Fibroblast of skin of abdomen (primary cell): ENCODE results near the gene E2F1.

Experiments used
- DNase-seq: peaks from one replicate; pipeline ENCODE4 v3.0.0-alpha.2; 2013

The E2F1 gene

DNA sequence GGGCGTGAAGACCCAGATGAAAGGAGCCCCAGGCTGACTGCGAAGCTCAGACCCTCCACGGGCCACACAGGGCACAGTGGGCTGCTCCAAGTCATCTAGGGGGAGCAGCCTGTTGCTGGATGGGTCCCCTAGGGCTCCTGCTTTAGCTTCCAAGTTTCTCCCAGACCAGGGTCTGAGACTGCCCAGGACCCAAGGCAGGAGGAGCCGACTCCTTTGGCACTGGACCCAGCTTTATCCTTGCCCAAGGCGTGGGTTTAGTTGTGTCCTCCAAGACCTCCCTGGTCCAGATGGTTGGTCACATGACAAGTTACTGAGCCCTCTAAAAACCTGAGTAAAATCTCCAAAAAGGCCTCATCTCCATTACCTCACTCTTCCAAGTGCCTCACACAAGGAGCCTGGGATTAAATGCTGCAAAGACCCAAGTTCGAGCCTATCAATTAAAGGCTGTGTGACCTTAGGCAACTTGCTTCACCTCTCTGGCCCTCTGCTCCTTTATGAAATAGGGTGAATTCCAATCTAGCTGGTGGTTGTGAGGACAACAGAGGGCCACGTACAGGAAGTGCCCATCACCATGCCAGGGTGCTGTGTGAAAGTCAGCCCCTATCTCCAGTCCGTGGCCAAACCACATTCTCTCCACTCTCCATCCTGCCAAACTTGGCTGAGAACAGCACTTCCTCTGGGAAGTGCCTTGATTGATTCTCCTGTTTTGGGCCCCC is 14.5 kb downstream of the E2F1 start:
- DNase-seq = no peak

DNA sequence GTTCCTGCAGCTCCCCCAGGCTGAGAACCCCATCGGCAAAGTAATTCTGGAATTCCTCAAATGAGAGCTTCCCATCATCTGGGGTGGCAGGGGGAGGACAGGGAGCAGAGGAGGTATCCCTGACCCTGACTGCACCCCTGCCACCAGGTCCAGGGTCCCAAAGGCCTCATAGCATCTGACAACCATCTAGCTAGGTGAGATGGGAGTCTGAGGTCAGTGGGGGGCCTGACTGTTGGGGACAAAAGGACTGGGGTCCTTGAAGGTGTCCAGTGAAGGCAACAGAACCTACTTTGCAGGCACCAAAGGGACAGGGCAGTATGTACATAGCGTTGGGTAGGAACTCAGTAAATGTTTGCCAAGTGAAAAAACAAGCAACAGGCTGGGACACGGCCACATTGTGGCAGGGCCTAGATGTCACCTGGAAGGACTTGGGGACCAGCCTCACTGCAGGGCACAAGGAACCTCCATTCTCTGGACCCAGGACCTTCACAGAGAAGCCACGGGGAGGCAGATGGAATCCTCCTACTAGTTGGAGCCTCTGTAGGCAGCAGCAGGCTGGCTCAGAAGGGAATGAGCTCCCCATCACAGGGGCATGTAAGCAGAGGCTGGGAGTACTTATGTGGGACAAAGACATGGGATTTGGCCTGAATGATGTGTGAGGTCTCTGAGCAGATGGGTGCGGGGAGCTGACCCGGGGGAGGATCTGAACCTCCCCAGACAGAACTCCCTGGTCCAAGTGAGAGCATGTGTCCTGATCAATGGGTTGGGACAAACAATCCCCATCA is 15.3 kb downstream of the E2F1 start:
- DNase-seq = no peak

DNA sequence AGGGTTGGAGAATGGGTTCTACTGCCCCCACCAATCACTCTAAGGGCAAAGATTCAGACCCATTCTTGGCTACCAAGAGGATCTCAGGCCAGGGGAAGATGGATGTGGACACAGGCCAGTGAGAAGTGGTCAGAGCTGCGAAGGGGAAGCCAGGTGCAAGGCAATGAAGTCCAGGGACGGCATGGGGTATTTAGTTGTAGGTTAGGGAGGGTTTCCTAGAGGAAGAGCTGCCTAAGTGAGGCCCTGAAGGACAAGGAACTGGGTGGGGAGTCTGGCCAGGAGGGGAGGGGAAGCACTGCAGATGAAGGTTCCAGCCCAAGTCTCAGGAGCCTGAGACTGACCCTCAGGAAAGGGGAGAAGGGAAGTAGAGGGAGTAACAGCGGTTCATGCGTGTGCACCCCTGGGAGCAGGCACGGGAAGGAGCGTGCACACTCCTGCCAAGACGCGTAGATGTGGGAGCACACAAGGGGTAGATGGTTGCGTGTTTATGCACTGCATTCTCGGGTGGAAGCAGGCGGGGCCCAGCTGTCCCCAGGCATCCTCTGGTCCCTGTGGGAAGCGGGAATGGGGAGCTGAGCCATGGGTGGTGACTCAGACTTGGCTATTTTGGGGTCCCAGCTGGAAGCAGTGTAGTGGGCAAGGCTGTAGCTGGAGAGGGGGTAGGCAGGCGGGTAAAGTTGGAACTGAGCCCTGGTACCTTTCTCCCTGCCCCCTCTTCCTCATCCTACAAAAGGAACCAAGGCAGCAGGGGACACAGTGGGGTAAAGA is 16.1 kb downstream of the E2F1 start:
- no peak for DNase-seq

DNA sequence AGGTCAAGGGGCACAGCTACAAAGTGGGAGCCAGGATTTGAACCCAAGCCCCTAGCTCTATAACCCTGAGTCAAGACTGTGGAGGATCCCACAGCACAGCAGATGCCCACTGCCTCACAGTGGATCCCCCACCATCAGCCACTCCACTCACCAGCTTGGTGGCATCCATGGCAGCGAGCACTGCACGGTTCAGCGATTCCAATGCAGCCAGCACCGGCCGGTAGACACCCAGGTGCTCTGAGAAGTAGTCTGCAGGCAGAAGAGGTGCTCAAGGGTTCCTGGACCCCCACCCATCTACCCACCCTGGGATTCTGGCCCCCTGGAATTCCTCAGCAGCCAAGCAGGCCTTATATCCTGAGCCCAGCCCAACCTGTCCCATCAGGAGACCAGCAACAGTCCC is 17.0 kb downstream of the E2F1 start:
- DNase-seq = no peak

DNA sequence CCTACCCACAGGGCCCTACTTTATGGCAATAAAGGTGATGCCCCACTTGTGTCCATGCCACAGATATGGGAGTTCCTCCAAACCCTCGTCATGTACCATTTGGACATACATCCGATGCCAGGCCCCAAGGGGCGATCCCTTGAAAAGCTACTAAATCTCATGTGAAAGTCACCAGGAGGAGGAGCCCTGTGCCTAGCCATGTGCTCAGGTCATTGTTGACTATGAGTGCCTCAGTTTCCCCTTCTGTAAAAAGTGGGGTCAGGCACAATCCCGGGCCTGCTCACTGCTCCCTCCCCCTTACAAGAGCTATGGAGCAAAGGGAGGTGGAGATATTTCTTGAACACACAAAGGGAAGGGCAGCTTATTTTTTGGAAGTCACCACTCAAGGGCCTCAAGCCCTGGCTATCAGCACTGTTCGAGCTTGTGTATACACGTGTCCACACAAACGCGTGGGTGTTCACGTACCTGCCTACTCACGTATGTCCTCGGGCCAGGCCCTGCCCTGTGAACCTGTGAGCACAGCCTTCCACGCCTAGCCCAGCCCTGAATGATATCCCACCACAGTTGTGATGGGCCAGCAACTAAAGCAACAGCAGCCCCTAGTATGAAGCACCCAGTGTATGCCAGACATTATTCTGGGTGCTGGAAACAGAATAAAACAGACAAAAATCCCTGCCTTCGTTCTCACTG is 17.6 kb downstream of the E2F1 start:
- no peak for DNase-seq

DNA sequence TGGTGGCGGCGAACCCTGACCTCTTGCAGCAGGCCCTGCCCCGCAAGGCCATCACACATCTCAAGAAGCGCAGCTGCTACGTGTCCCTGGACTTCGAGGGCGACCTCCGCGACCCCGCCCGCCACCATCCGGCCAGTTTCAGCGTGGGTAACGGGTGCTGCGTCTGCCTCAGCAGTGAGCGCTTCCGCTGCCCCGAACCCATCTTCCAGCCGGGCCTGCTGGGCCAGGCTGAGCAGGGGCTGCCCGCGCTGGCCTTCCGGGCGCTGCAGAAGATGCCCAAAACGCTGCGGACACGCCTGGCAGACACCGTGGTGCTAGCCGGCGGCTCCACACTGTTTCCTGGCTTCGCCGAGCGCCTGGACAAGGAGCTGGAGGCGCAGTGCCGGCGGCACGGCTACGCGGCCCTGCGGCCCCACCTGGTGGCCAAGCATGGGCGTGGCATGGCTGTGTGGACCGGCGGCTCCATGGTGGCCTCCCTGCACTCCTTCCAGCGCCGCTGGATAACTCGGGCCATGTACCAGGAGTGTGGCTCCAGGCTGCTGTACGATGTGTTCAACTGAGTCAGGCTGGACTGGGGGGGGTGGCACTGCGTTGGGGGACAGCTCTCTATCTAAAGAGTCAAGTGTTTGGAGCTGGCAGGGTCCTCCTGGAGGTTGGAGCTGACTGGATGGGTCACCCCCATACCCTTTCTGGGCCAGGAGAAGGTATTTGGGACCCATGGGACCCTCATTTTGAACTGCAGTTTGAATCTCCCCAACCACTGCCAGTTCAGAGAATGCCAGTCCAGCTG is 18.3 kb downstream of the E2F1 start:
- DNase-seq = peak; percentile 69

DNA sequence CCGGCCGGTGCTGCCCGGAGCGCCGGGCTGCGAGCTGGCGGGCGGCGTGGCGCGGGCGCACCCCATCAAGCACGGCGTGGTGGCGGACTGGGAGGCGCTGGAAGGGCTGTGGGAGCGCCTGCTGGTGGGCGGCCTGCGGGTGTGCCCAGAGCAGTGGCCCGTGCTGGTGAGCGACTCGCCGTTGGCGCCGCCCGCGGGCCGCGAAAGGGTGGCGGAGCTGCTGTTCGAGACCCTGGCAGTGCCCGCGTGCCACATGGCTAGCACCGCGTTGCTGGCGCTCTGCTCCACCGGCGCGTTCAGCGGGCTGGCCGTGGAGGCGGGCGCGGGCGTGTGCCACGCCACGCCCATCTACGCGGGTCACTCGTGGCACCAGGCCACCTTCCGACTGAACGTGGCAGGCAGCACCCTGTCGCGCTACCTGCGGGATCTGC is 18.9 kb downstream of the E2F1 start:
- no peak for DNase-seq

DNA sequence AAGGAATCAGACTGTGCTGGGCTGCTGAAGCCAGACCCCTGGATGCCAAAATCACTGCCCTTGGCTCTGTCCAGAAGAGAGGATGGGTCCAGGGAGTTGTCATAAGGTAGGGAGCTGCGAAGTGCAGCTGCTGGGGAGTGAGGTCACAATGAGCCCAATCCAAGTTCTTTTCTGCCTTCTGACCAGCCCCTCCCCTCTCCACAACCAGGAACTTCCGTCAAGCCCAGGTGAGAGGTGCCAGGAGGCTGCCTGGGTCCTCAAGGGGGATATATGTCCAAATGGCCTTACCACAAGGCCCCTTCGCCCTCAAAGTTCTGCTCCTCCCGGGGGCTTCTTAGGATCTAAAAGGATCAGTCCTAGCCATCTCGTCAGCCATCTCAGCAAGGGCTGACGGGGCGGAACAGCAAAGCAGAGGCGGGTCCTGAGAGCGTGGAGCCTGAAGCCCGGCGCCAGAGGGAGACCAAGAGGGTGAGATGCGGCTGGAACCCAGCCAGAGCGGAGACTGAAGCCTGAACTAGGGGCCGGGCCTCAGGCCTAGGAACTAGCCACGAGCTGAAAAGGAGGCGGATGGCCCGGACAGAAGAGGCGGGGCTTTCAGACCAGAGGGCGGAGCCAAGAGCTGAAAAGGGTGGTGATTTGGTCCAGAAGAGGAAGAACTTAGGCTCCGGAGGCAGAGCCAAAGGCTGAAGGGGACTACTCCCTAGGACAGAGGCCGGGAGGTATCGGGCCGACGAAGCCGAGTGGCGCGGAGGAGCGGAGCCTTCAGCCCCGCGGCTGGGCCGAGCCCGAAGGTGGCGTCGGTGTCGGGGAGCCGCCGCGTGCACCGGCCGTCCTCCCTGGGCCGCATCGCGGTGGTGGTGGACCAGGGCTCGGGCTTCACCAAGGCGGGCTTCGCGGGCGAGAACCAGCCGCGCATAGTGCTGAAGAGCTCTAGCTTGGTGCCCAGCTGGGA is 19.6 kb downstream of the E2F1 start, which contains the start of gene ACTL10:
TSS of gene ACTL10 (plus strand) at position 651 of the 952 bp plus-strand sequence. CDS start 555 bp downstream, outside the sequence.
- peak; percentile 97 for DNase-seq

DNA sequence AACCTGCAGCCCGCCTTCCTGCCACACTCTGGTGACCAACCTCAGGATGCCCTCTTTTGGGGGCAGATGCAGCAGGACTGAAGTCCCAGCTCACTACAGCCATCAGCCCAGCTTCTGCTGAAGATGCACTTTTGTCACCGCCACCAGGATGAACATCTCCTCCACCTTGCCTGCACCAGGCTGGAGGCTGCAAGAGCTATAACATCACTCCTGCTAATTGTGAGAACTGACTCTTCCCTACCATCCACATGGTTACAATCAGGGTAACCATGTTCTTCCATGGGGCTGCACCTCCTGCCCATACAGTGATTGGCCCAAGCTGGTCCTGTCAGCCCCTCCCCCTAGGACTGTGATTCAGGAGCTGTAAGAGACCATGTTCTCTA is 21.4 kb downstream of the E2F1 start:
- no peak for DNase-seq

DNA sequence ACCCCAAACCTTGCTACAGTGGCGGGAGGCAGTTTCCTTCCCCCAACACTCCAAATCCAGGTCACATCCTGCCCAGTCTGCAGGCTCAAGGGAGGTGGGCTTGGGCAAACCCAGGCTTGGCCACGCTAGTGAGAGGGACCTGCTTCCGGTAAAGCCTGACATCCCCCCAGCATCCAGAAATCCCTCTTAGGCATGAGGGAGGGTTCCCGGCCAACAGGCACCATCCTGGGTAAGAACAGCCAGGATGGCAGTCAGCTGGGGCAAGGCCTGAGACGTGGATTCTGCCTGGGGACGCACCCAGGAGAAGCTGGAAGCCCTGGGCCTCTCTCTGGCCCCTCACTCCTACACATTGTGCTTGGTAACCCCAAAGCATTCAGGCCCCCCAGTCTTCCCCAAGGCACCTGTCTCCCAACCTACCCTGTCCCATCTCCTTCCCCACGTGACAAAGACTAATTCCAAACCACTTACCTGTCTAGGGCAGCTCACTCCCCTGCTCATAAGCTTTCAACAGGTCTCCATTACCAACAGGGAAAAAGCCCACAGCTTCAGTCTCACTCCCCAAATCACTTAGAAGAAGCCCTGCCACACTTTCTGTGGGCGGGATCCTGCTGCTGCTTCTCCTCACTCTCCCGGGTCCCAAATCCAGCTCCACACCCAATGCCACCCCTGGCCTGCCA is 22.0 kb downstream of the E2F1 start:
- DNase-seq = no peak

DNA sequence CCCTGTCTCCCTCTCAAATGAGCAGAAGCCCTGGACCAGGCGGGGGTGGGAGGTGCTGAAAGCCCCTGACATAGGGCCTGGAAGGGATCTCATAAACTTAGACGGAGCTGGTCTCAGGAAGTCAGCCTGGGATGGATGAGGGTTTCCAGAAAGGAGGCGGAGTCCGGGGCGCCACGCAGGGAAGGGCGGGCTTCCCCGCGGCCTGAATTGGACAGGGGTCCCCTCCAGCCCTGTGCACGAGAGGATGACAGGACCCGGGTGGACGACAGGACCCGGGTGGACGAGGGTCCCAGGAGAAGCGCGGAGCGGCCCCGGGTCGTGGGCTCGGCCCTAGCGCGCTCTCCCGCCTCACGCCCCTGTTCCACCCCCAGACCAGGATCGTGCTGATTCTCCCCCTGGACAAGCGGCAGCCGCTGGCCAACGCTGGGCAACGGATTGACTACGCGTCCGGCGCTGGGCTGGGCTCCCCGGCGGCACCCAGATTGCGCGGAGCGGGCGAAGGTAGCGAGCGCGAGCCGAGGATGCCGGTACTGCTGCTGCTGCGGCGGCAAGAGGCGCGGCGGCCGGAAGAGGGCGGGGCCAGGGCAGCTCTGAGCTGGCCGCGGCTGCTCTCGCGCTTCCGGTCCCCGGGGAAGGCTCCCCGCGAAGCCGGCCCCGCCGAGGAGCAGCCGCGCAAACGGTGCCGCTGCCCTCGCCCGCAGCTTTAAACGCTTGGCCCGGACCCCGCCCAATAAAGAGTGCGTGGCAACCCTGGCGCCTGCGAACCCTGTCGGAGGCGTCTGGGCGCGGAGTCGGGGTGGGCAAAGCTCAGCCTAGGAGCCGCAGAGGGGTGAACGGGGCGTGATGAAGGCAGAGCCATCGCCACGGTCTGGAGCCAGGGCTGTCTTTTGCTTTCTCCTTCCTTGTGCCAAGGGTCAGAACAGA is 22.8 kb downstream of the E2F1 start:
- peak; percentile 74 for DNase-seq

DNA sequence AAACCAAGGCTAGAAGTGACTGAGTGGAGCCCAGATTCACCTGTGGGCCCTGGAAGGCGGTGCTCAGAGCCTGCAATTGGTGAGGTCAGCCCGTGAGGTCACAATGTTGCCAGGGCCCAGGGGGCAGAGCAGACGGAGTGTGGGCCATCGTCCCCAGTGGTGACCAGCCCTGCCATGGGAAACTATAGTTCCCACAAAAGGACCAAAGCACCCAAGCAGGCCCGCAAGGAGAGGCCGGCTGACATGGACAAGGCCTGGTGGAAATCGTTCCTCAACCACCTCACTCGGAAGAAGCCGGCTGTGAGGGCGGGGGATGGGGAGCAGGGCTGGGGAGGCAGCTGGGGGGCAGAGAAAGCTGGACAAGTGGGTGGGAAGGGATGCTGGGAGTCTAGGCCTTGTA is 24.0 kb downstream of the E2F1 start, which contains the start of gene C20orf144:
TSS of gene C20orf144 (plus strand) at position 156 of the 400 bp plus-strand sequence. CDS start at position 175, 19 bp downstream.
- no peak for DNase-seq

DNA sequence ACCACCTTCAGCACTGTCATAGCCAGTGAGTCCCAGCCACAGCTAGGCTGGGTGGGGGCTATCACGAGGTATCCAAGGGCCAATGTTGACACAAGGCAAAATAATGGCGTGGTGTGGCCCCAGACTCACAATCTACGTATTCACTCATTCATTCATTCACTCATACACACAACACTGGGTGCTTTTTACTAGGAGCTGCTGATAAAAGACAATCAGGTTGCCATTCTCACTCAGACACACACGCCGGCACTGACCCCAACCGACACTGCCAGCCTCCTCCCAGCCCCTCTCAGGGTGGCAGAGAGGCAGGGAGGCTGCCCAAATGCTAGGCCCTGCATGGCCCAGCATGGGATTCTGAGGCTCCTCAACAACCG is 25.5 kb downstream of the E2F1 start:
- no peak for DNase-seq

DNA sequence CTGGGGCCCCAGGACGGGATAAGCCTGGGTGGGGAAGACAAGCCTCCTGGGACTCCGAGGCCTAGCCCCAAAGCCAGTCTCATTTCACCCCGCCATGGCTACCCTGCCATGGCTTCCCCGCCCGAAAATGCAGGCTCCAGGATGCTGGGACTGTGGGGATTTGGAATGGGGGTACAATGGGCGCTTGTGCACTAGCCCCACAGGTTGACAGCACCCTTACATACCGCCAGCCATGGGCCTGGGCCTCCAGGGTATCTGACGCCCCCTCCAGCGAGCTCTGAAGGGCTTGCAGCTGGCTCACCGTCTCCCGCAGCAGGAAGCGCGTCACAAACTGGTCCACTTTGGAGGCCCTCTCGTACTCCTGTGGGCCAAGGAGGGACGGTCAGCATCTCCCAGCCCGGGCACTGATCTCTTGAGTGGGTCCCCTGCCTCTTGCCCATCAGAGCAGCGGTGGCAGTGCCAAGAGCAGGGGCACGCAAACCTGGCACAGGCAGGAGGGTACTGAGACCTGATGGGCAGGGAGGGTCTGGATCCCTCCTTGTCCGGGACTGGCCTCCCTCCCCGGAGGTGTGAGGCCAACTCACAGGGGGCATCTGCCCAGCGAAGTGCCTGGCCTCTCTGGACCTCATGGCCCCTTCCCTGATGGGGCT is 26.0 kb downstream of the E2F1 start:
- DNase-seq = no peak

DNA sequence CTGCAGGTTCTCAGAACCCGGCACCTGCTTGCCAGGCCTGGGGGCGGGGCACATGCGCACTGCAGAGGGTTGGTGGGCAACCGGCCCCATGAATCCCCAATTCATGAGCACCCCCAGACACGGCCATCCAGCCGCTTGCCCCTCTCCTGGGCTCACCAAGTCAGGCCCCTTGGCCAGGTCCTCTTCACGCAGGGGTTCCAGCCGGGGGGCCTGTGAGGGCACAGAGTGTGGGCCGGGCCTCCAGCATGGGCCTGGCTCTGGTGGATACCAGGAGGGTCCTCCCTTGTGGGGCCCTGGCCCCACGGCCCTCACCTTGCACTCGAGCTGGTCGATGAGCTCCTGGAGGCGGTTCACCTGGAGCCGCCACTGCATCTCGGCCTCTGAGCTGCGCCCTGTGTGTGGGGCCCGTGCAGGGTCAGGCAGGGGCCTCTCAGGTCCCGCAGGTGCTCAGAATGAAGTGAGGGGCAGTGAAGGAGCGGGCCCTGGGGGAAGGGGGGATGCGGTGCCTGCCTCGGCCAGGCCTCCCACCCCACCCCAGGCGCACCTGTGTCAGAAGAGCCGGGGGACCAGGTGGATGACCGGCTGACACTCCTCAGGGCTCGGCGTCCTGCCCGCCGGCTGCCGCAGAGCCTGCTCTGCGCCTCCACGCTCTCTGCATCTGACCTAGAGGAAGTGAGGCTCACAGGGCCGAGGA is 26.7 kb downstream of the E2F1 start:
- DNase-seq = no peak

DNA sequence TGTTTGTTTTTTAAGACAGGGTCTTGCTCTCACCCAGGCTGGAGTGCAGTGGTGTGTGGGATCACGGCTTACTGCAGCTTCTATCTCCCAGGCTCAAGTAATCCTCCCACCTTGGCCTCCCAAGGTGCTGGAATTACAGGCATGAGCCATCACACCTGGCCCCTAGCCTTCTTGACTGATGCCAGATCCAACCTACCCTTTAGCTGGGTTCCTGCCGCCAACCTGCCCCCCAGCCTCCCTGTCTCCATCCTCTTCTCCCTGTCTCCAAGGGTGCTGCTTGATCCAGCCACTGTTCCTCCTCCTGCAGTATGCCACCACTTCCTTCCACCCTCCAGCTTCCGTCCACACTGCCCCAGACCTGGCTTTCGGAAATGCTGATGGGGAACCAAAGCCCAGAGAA is 27.3 kb downstream of the E2F1 start:
- no peak for DNase-seq

DNA sequence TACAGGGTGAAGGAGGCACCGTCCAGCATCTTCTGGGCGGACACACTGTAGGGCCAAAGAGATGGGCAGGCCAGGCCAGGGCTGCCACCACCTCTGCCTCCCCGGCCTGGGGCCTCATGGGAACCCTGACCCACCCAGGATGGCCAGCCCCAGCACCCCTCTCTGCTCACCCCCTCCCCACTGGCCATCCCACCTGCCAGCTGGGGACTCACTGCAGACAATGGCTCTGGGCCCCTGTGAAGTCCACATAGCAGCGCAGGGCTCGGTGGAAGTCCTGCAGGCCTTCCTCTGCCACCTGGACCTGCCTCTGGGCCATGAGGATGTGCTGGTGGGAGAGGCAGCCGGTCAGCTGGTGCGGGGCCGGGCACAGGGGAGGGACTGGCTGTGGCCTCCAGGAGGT is 27.7 kb downstream of the E2F1 start:
- DNase-seq = no peak

DNA sequence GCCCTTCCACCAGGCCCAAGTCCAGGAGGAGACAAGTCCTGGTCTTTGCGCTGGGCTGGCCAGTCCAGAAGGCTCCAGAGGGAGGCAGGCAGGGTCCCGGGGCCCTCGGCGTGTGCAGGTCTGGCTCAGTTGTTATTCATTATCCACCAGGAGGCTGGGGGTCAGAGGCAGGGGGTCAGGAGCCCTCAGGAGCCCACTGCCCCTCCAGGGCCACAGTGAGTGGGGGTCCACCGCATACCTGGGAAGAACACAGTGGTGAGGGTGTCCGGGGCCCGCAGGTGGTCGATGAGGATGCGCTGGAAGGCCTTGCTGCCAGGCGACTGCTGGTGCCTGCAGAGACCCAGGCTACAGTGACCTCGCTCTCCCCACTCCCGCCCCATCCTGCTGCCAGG is 28.5 kb downstream of the E2F1 start:
- no peak for DNase-seq
